HL-60 (cell line): ENCODE measurements around the gene FJX1.

Experiments used
- POLR2AphosphoS5 ChIP-seq: IDR thresholded peaks from 2 replicates; pipeline ENCODE4 v1.6.1; 2012; ENCODE audit warnings: low read depth
- TF ChIP-seq, protein P1 (sequence below): IDR thresholded peaks from 2 replicates; pipeline ENCODE4 v1.6.1; 2012; ENCODE audit warnings: low read depth; ENCODE audit not compliant: insufficient replicate concordance

DNA sequence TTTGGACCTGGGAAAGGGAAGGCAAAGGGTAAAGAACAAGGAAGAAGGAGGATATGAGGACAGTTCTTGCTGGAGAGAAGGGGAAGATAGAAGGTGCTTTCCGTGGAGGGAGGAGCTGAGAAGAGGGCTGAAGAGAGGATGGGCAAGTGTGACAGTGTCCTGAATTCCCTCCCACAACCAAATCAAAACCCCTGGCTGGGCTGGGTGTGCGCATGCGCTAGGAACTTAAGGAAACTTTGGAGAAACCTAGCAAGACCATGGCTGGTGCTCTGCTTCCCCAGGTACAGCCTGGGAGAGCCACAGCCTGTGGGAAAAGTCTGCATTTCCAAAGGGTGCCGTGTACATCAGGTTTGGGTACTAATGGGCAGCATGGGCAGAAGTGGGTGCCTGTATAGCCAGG, 29.0 kb upstream of the FJX1 start:
- TF ChIP-seq, protein P1, sequence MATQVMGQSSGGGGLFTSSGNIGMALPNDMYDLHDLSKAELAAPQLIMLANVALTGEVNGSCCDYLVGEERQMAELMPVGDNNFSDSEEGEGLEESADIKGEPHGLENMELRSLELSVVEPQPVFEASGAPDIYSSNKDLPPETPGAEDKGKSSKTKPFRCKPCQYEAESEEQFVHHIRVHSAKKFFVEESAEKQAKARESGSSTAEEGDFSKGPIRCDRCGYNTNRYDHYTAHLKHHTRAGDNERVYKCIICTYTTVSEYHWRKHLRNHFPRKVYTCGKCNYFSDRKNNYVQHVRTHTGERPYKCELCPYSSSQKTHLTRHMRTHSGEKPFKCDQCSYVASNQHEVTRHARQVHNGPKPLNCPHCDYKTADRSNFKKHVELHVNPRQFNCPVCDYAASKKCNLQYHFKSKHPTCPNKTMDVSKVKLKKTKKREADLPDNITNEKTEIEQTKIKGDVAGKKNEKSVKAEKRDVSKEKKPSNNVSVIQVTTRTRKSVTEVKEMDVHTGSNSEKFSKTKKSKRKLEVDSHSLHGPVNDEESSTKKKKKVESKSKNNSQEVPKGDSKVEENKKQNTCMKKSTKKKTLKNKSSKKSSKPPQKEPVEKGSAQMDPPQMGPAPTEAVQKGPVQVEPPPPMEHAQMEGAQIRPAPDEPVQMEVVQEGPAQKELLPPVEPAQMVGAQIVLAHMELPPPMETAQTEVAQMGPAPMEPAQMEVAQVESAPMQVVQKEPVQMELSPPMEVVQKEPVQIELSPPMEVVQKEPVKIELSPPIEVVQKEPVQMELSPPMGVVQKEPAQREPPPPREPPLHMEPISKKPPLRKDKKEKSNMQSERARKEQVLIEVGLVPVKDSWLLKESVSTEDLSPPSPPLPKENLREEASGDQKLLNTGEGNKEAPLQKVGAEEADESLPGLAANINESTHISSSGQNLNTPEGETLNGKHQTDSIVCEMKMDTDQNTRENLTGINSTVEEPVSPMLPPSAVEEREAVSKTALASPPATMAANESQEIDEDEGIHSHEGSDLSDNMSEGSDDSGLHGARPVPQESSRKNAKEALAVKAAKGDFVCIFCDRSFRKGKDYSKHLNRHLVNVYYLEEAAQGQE, result no peak
- TF ChIP-seq POLR2AphosphoS5, result no peak
